ENCODE measurements around the gene LARGE1. TPM values are rescaled to one million over a fixed set of nuclear protein-coding genes. Genes with fewer than 3 reads are reported as not detected.

LARGE1 gene
- total and polyA plus RNA-seq, 2 of the 4 experiments (the other 2 are of a cell fraction) = 6.2 to 12.4 TPM

DNA sequence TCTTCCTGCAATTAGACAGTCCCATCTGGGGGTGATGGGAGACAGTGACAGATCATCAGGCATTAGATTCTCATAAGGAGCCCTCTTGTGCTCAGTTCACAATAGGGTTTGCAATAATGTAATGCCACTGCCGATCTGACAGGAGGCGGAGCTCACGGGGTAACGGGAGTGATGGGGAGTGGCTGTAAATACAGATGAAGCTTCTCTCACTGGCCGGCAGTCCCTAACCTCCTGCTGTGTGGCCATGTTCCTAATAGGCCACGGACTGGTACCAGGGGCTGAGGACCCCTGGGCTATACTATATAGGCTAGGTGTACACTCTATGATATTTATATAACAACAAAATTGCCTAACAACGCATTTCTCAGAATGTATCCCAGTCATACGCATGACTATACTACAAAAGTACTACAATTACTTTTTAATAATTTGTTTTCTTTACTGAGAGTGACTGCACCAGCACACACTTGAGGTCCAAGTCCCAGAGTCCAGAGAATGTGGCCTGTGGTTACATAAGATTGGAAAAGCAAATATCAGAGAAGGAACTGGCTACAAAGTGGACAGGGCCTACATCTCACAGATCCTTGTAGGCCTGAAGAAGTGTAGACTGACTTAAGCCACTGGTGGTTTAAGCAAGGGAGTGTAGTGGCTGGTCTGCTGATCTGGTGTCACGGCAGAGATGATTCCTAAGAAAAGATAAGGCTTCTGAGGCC is 200.0 kb downstream of the LARGE1 start:
- Histone ChIP-seq H2BK120ac (ENCODE audit: low read depth, low read length) (no peak overlapping the region), H3K4me1 (ENCODE audit: control insufficient read depth, insufficient read depth, low read length) (peaks cover under 1% of the 10 kb centered on the region; the same call in 1 of the 2 replicates), H2AFZ (replicated peaks; ENCODE audit: low read length, poor library complexity) (no peak overlapping the region), H4K91ac (ENCODE audit: insufficient read depth, low read depth, low read length) (no peak overlapping the region), H2BK20ac (ENCODE audit: low read depth, low read length) (no peak overlapping the region), H3K23ac (ENCODE audit: low read depth, low read length) (no peak overlapping the region), H3K4me3 (ENCODE audit: insufficient read depth, low read depth, low read length) (no peak overlapping the region), H3K9ac (ENCODE audit: low read depth, low read length) (no peak overlapping the region), H3K4me2 (ENCODE audit: low read depth, low read length) (no peak overlapping the region), H3K79me1 (ENCODE audit: low read depth in 1 of 2, low read length in 2 of 2) (peaks cover 0 to 3% of the 10 kb centered on the region in 2 experiments; a peak in 3 of 4 replicates), H3K36me3 (ENCODE audit: control insufficient read depth, insufficient read depth, low read length) (no peaks in the 10 kb centered on the region), H4K8ac (ENCODE audit: low read depth in 2 of 2, low read length in 2 of 2) (no peak overlapping the region), H3K14ac (replicated peaks; ENCODE audit: low read depth, low read length) (no peak overlapping the region), H3K56ac (ENCODE audit: extremely low read depth, insufficient read depth, low read length) (no peak overlapping the region), H4K20me1 (ENCODE audit: insufficient read depth, low read length) (no peaks in the 10 kb centered on the region), H2AK9ac (replicated peaks; ENCODE audit: low read depth, low read length, poor library complexity) (no peak overlapping the region), H3K9me3 (ENCODE audit: control insufficient read depth, insufficient read depth, low read length) (no peaks in the 10 kb centered on the region), H3K27me3 (ENCODE audit: control insufficient read depth, insufficient read depth, low read length) (no peaks in the 10 kb centered on the region), H2BK15ac (ENCODE audit: low read depth, low read length) (no peak overlapping the region), H3K9me1 (ENCODE audit: insufficient read depth, low read length) (0 out of 2 replicates have a peak, but pooled peaks cover 3% of the 10 kb centered on the region), H2AK5ac (ENCODE audit: low read depth, low read length) (no peak overlapping the region), H4K5ac (ENCODE audit: low read depth, low read length) (no peak overlapping the region), H3K4ac (ENCODE audit: low read depth, low read length) (no peak overlapping the region), H3K27ac (ENCODE audit: insufficient read depth, low read length) (no peak overlapping the region), H2BK5ac (ENCODE audit: low read depth, low read length, poor library complexity, severe bottlenecking) (no peak overlapping the region), H3K18ac (ENCODE audit: low read depth, low read length) (no peak overlapping the region)
- in situ Hi-C loops (cut with MboI; ENCODE audit: low sequenced_read_pairs) = no loop called here
- ChIA-PET CTCF (no interaction called here), POLR2A (ENCODE audit: unreplicated experiment) (no interaction called here)
- no TSS peak for BruUV-seq (replicated peaks)
- WGBS, 2 experiments (ENCODE audit: extremely low coverage in 2 of 2, insufficient read length in 1 of 2) = no CpG with 5 or more reads among the region's 9 CpGs
- intact Hi-C loops (cut with micrococcal nuclease) = no loop called here
- dilution Hi-C loops (cut with HindIII; ENCODE audit: low sequenced_read_pairs, unreplicated experiment) = no loop called here
- TF ChIP-seq CEBPB (IDR thresholded peaks at IDR 0.05; ENCODE audit: low read depth, low read length) (no peak), RAD21 (IDR thresholded peaks at IDR 0.05; ENCODE audit: low read length) (no peak)
- ATAC-seq (ENCODE audit: low read depth) (no peak), DNase-seq (no peak)

Data from IMR-90 (cell line).